HEK293 (cell line): ENCODE data around the gene CKAP2L.

ENCODE experiments used
- CTCF ChIA-PET: fragments of 350-600 bp; formaldehyde crosslinking; extraction: SDS; loops from one replicate; lab custom pipeline; 2021; ENCODE audit warnings: antibody characterized with exemption; lab: Yijun Ruan, JAX
- POLR2A ChIA-PET: fragments of 300-600 bp; formaldehyde crosslinking; extraction: SDS; loops from one replicate; lab custom pipeline; 2020; ENCODE audit warnings: antibody characterized with exemption, inconsistent platforms; lab: Yijun Ruan, JAX
- H3K27ac ChIP-seq: fragments of 200-500 bp; sonication (Bioruptor generic); 2 replicates; pipeline ENCODE4 v1.5.1; 2014; ENCODE audit warnings: low read depth, low read length, control low read depth, inconsistent platforms; ENCODE audit errors: extremely low read depth
- H3K36me3 ChIP-seq, 2 experiments: fragments of 200-500 bp in 1 of 2; sonication (Bioruptor generic) in 1 of 2; 1 replicate in 1 of 2; 2 replicates in 1 of 2; pipeline ENCODE4 v1.5.1; 2014 to 2017; ENCODE audit warnings: inconsistent platforms in 2 of 2, low read length in 2 of 2; ENCODE audit not compliant: control insufficient read depth in 2 of 2, insufficient read depth in 1 of 2
- H3K4me1 ChIP-seq: fragments of 200-500 bp; sonication (Bioruptor generic); 2 replicates; pipeline ENCODE4 v1.5.1; 2014; ENCODE audit warnings: mild to moderate bottlenecking, low read length, inconsistent platforms; ENCODE audit not compliant: control insufficient read depth, insufficient read depth
- H3K4me3 ChIP-seq: 2 replicates; pipeline ENCODE4 v1.5.1; 2011; ENCODE audit warnings: low read depth, mild to moderate bottlenecking, control low read depth, low read length, moderate library complexity
- H3K9me3 ChIP-seq: fragments of 200-500 bp; sonication (Bioruptor generic); 2 replicates; pipeline ENCODE4 v1.5.1; 2014; ENCODE audit warnings: low read depth, low read length, inconsistent platforms; ENCODE audit not compliant: control insufficient read depth, insufficient read depth
- GLIS2 ChIP-seq: fragments of 450-650 bp; formaldehyde crosslinking; IDR thresholded peaks from 2 replicates; pipeline ENCODE4 v1.5.1; 2016; ENCODE audit warnings: missing biosample characterization, missing genetic modification characterization
- MZF1 ChIP-seq: fragments of 450-650 bp; formaldehyde crosslinking; IDR thresholded peaks from 2 replicates; pipeline ENCODE4 v1.5.1; 2017; ENCODE audit warnings: missing biosample characterization, missing genetic modification characterization, borderline replicate concordance
- REST ChIP-seq: fragments of 450-650 bp; formaldehyde crosslinking; IDR thresholded peaks from 2 replicates; pipeline ENCODE4 v1.5.1; 2016; ENCODE audit warnings: missing biosample characterization, missing genetic modification characterization
- SCRT1 ChIP-seq: fragments of 450-650 bp; formaldehyde crosslinking; IDR thresholded peaks from 2 replicates; pipeline ENCODE4 v1.5.1; 2016; ENCODE audit warnings: missing biosample characterization, missing genetic modification characterization, borderline replicate concordance
- SP2 ChIP-seq: fragments of 450-650 bp; formaldehyde crosslinking; IDR thresholded peaks from 2 replicates; pipeline ENCODE4 v1.5.1; 2016; ENCODE audit warnings: missing biosample characterization, missing genetic modification characterization
- SP7 ChIP-seq: fragments of 450-650 bp; formaldehyde crosslinking; IDR thresholded peaks from 2 replicates; pipeline ENCODE4 v1.5.1; 2016; ENCODE audit warnings: missing biosample characterization, missing genetic modification characterization
- WT1 ChIP-seq: fragments of 450-650 bp; formaldehyde crosslinking; IDR thresholded peaks from 2 replicates; pipeline ENCODE4 v1.5.1; 2016; ENCODE audit warnings: missing biosample characterization, missing genetic modification characterization
- ZBTB1 ChIP-seq: fragments of 450-650 bp; formaldehyde crosslinking; IDR thresholded peaks from 2 replicates; pipeline ENCODE4 v1.5.1; 2016; ENCODE audit warnings: missing biosample characterization, missing genetic modification characterization
- ZBTB11 ChIP-seq: fragments of 450-650 bp; formaldehyde crosslinking; conservative IDR thresholded peaks from 2 replicates; pipeline ENCODE4 v1.5.1; 2016; ENCODE audit warnings: low read depth, missing biosample characterization, missing genetic modification characterization
- ZNF140 ChIP-seq: fragments of 450-650 bp; formaldehyde crosslinking; IDR thresholded peaks from 2 replicates; pipeline ENCODE4 v1.5.1; 2016; ENCODE audit warnings: missing biosample characterization, missing genetic modification characterization
- ZNF146 ChIP-seq: fragments of 450-650 bp; formaldehyde crosslinking; IDR thresholded peaks from 2 replicates; pipeline ENCODE4 v1.5.1; 2016; ENCODE audit warnings: missing biosample characterization, missing genetic modification characterization
- ZNF16 ChIP-seq: fragments of 450-650 bp; formaldehyde crosslinking; IDR thresholded peaks from 2 replicates; pipeline ENCODE4 v1.5.1; 2016; ENCODE audit warnings: low read depth, missing biosample characterization, missing genetic modification characterization
- ZNF202 ChIP-seq: fragments of 450-650 bp; formaldehyde crosslinking; IDR thresholded peaks from 2 replicates; pipeline ENCODE4 v1.5.1; 2016; ENCODE audit warnings: missing biosample characterization, missing genetic modification characterization, borderline replicate concordance
- ZNF211 ChIP-seq: fragments of 450-650 bp; formaldehyde crosslinking; IDR thresholded peaks from 2 replicates; pipeline ENCODE4 v1.5.1; 2016; ENCODE audit warnings: low read depth, missing biosample characterization, missing genetic modification characterization
- ZNF394 ChIP-seq: fragments of 450-650 bp; formaldehyde crosslinking; IDR thresholded peaks from 2 replicates; pipeline ENCODE4 v1.5.1; 2016; ENCODE audit warnings: missing biosample characterization, missing genetic modification characterization, mild to moderate bottlenecking, moderate library complexity, borderline replicate concordance
- ZNF449 ChIP-seq: fragments of 450-650 bp; formaldehyde crosslinking; IDR thresholded peaks from 2 replicates; pipeline ENCODE4 v1.5.1; 2017; ENCODE audit warnings: missing biosample characterization, mild to moderate bottlenecking, missing genetic modification characterization, moderate library complexity
- ZNF658 ChIP-seq: fragments of 450-650 bp; formaldehyde crosslinking; IDR thresholded peaks from 2 replicates; pipeline ENCODE4; 2016; ENCODE audit warnings: missing biosample characterization, missing genetic modification characterization
- ZNF660 ChIP-seq: fragments of 450-650 bp; IDR thresholded peaks from 2 replicates; pipeline ENCODE4 v1.5.1; 2018; ENCODE audit warnings: missing biosample characterization, mild to moderate bottlenecking, missing genetic modification characterization
- ZNF76 ChIP-seq: fragments of 450-650 bp; formaldehyde crosslinking; IDR thresholded peaks from 2 replicates; pipeline ENCODE4; 2016; ENCODE audit warnings: low read depth, missing biosample characterization, missing genetic modification characterization, borderline replicate concordance
- ZNF776 ChIP-seq: fragments of 450-650 bp; formaldehyde crosslinking; IDR thresholded peaks from 2 replicates; pipeline ENCODE4 v1.5.0; 2017; ENCODE audit warnings: missing biosample characterization, missing genetic modification characterization, borderline replicate concordance
- ZNF837 ChIP-seq: fragments of 450-650 bp; formaldehyde crosslinking; IDR thresholded peaks from 2 replicates; pipeline ENCODE4 v1.5.1; 2016; ENCODE audit warnings: missing biosample characterization, missing genetic modification characterization
- ZNF843 ChIP-seq: fragments of 450-650 bp; formaldehyde crosslinking; IDR thresholded peaks from 2 replicates; pipeline ENCODE4 v1.5.1; 2016; ENCODE audit warnings: missing biosample characterization, missing genetic modification characterization
- ZSCAN5A ChIP-seq: fragments of 450-650 bp; formaldehyde crosslinking; IDR thresholded peaks from 2 replicates; pipeline ENCODE4 v1.5.1; 2016; ENCODE audit warnings: missing biosample characterization, missing genetic modification characterization

CKAP2L gene

GRCh38 chr2:112798979-112799975 is 34.9 kb upstream of the CKAP2L start:
- Histone ChIP-seq H3K27ac (no peak overlapping the region), H3K4me3 (no peak overlapping the region), H3K36me3 (no peaks in the 10 kb centered on the region), H3K9me3 (no peaks in the 10 kb centered on the region), H3K4me1 (no peaks in the 10 kb centered on the region)
- POLR2A ChIA-PET: no interaction called here
- no peak for TF ChIP-seq GLIS2
- no peak for TF ChIP-seq ZNF76
- no peak for TF ChIP-seq ZNF202 (tag by site-specific recombination)
- no peak for TF ChIP-seq REST (tag by site-specific recombination)
- TF ChIP-seq ZNF140: no peak
- no peak for TF ChIP-seq ZNF658 (tag by site-specific recombination)
- no peak for TF ChIP-seq ZNF394 (tag by site-specific recombination)
- TF ChIP-seq ZNF843: no peak
- no peak for TF ChIP-seq ZNF837 (tag by site-specific recombination)
- TF ChIP-seq ZBTB11 (tag by site-specific recombination): no peak
- TF ChIP-seq ZNF776: no peak
- CTCF ChIA-PET: no interaction called here

GRCh38 chr2:112796486-112796885 is 32.1 kb upstream of the CKAP2L start:
- Histone ChIP-seq H3K9me3 (no peaks in the 10 kb centered on the region), H3K4me3 (no peak overlapping the region), H3K27ac (no peak overlapping the region), H3K36me3 (no peaks in the 10 kb centered on the region), H3K4me1 (no peaks in the 10 kb centered on the region)
- TF ChIP-seq ZNF16 (tag by site-specific recombination) (no peak), SP2 (tag by site-specific recombination) (no peak), ZNF146 (no peak), SP7 (no peak), ZNF449 (tag by site-specific recombination) (no peak), WT1 (tag by site-specific recombination) (no peak), ZSCAN5A (no peak), SCRT1 (tag by site-specific recombination) (no peak), MZF1 (tag by site-specific recombination) (no peak), ZBTB1 (tag by site-specific recombination) (no peak), ZNF211 (no peak), ZNF660 (tag by site-specific recombination) (no peak)
- ChIA-PET POLR2A (no interaction called here), CTCF (no interaction called here)
